Measurements from ENCODE around the gene OR51F1.
"Not testable (repeated sequence)": the region's sequence is repeated elsewhere in the genome, so short reads cannot be mapped to it uniquely, and the experiment has no call there.

Gene OR51F1, protein sequence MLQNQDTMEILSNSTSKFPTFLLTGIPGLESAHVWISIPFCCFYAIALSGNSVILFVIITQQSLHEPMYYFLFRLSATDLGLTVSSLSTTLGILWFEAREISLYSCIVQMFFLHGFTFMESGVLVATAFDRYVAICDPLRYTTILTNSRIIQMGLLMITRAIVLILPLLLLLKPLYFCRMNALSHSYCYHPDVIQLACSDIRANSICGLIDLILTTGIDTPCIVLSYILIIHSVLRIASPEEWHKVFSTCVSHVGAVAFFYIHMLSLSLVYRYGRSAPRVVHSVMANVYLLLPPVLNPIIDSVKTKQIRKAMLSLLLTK

DNA sequence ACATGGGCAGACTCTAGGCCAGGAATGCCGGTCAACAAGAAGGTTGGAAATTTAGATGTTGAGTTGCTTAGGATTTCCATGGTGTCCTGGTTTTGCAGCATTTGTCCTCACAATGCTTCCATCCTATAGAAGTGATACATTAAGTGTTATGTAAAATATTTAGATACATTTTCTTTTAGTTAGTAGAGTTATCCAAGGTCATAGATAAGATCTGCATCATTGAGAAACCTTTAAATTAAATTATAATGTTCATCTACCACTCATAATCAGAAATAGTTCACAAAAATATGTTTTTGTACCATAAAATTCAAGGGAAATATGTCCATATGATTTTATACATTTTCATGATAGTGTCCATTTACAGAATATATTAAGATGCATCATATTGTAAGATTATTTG lies at the start of gene OR51F1:
TSS of gene OR51F1 (minus strand) at position 101 of the 400 bp plus-strand sequence. CDS start at position 101, 0 bp downstream.
- no peak for DNase-seq (ENCODE audit: low read depth)

DNA sequence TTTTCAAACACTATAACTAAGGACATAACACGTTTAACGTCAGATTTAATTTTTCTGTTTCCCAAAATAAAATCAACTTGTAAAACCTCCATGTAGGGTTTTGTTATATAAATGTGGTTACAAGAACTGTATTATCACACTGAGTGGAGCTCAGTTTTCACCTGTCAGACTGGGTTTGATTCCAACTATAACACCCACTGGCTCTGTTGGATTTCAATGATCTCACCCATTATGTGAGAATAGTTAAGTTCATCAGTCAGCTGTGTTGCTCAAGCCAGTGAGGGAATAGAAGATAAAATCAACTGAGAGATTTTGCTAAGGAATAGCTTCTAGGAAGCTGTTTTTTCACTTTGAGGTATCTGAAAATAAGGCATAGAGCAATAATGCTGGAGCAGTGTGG lies 39.5 kb upstream of the OR51F1 start:
- no peak for DNase-seq (ENCODE audit: low read depth)

DNA sequence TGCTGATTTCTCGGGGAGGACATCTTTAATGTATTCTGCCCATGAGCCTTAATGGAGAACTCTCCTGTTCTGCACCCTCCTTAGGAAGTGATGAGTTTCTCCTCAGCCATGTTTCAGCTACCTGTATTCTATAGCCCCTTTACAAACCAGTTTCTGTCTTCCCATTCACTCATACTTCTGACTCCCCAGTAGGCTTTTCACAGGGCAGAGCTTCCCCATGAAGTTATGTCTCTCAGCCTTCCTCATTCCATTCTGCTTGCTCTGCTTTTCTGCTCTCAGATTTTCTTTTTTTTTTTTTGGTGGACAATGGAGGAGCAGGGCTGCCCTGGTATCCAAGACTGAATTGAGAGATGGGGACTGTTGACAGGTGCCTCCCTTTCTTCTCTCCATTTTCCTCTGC lies 38.7 kb upstream of the OR51F1 start:
- no peak for DNase-seq (ENCODE audit: low read depth)

DNA sequence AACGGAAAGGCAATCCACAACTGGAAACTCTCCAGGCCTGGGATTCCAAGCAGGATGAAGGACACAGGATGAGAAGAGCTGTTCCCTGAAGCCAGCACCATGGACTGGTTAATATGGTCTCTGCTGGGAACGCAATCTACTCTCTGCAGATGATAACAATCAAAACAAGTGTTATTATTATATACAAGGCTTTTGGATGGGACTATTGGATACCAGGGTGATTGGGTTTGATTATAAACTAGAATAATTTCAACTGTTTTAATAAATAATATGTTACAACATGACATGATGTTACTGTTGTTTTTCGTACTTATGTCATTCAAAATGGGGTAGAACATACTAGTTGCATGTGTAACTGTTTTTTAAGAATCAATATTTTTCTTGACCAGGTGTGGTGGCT lies 34.5 kb upstream of the OR51F1 start, which contains the start of gene OR52R1:
TSS of gene OR52R1 (minus strand) at position 101 of the 400 bp plus-strand sequence. CDS start at position 101, 0 bp downstream.
- DNase-seq (ENCODE audit: low read depth): no peak

DNA sequence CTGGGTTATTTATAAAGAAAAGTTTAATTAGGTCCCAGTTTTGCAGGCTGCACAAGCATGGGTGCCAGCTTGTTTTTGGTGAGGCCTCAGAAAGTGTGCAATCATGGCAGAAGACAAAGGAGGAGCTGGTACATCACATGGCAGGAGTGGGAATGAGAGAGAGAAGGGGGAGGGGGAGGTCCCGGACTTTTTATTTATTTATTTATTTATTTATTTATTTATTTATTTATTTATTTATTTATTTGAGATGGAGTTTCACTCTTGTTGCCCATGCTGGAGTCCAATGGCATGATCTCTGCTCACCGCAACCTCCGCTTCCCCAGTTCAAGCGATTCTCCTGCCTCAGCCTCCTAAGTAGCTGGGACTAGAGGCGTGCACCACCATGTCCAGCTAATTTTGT lies 31.6 kb upstream of the OR51F1 start:
- not testable (repeated sequence) for DNase-seq (ENCODE audit: low read depth)

DNA sequence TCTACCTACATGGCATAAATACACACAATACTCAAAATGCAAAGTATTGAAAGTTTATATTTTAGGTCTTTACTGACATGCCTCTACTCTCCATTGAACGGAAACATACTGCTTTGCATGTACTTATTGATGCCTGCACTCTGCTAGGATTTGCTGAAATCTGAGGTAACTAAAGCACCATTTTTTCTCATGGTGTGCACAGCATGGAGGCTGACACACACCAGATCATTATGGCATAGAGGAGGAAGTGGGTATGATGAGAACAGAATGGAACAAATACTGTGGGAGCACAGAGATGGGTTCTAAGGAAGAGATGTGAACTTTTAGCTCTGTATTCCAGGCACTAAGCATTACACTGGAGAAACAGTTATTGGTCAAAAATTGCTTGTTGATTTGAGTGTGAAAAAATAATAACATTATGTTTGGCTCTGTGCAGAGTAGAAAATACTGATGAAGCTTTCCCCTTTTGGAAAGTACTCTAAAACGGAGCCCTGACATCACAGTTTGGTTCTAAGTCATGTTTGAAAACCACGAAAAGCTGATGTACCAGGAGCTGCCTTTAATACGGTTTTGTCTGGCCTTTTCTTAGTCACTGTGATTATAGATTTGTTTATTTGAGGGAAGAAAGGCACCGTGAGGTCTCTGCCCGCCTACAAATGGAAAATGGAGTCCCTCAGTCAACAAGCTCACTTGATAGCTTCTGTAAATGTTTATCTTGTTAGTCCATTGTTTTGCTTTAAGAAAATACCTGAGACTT lies 28.9 kb upstream of the OR51F1 start:
- DNase-seq (ENCODE audit: low read depth): no peak

DNA sequence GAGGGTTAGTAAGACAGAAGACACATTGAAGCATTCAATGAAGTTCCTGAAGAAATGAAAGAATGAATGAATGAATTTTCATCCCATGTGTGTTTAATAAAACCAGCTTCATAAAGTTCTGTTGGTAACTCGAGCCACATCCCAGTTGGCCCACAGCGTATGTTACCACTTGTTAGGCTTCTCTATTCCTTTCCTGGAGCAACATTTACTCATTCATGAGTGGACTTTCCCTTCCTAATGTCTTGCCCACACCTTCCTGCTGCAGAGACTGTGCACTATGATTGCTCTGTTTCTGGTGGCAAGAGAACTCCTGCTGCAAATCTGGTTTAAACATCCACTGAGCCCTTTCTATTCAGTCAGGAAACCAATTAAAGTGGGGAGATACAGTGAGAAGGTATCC lies 27.5 kb upstream of the OR51F1 start:
- no peak for DNase-seq (ENCODE audit: low read depth)

DNA sequence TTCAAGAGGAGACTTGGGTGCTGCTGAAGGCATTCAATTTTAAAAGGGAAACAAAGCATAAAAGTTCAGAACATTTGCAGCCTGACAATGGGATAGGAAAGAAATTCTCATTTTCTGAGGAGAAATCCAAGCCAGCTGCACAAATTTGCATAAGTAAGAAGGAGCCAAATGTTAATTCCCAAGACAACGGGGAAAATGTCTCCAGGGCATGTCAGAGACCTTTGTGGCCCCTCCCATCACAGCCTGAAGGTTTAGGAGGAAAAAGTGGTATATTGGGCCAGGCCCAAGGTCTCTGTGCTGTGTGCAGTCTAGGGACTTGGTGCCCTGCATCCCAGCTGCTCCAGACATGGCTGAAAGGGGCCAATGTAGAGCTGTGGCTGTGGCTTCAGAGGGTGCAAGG lies 12.7 kb upstream of the OR51F1 start:
- DNase-seq (ENCODE audit: low read depth): no peak

DNA sequence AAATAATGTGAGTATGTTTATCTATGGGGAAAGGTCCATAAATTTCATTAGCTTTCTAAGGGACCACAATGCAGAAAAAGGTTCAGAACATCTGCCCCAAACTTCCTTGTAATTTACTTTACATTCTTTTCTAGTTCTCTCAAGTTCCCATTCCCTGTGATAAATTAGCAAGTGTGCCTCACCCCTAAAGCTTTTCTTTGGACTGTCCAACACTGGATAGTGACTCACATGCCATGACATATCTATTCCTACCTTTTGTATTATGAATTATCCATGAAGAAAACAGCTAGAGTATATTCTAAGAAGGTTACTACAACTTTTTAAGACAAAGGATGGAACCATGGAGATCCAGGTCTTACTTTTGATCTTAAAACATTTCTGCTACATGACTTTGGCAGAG lies 1.6 kb downstream of the OR51F1 start:
- no peak for DNase-seq (ENCODE audit: low read depth)

DNA sequence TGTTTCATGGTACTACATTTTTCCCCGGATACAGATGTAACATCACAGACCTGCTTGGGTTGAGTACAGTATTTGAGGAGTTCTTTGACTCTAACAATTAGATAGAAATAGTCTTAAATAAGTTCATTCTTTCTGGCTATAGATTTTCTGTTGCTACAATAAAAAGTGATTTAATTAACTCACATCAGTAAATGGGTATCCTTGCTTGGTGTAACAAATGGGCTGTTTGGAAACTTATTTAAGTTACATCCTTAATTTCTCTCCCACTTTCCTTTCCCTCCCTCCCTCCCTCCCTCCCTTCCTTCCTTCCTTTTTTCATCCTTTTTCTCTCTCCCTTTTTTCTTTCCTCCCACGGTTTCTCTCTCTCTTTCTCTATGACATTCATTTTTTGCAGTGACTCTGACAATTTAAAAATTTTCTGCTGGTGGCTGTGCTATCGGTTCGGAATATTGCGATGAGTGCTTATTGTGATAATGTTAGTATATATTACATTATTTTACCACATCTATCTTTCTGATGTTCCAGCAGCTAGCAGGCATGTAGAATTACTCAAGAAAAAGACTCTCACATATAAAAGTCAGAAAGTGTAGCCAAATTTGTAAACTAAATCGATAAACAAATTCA lies 3.2 kb downstream of the OR51F1 start:
- DNase-seq (ENCODE audit: low read depth): no peak

DNA sequence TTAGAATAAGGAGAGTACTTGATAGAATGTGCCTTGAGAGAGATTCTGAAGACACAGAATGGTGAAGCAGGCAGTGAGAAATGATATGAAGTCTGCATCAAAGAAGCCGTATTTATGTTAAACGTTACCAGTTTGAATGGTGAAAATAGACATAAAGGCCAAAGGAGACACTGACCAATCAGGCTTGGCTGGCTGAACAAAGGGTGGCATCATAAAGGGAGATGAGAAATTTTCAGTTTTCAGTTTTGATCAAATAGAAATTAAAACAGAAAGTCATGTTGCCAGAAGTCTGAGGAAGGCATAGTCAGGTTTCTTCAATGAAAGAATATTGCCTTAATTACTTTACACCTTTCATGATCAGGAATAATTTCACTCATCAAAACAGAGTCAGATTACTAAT lies 6.6 kb downstream of the OR51F1 start:
- DNase-seq (ENCODE audit: low read depth): no peak

DNA sequence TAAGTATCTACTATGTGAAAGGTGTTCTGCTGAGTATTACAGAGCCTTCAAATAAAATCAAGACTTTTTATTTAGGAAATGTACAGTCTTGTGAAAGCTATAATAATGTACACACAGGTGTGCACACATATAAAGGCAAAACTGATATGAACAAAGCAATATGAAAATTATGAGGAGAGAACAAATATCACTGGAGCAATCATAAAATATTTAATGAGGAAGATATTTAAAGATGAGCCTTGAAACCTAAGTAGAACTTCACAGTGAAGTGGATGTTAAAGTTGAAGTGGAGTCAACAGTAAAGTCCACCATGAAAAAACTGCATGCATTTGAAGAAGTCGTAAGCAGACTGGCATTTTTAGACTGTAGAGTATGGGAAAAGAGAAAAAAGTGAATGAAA lies 18.5 kb downstream of the OR51F1 start:
- DNase-seq (ENCODE audit: low read depth): no peak

DNA sequence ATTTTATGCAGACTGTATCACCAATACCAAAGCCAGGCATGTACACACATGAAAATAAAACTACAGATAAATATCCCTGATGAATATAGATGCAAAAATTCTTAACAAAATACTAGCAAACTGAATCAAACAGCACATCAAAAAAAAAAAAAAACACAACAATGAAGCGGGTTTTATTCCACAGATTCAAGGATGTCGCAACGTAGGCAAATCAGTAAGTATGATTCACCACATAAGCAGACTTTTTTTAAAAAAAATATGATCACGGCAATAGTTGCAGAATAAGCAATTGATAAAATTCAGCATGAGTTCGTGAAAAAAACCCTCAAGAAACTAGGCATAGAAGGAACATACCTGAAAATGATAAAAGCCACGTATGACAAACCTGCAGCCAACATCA lies 21.3 kb downstream of the OR51F1 start:
- no peak for DNase-seq (ENCODE audit: low read depth)

DNA sequence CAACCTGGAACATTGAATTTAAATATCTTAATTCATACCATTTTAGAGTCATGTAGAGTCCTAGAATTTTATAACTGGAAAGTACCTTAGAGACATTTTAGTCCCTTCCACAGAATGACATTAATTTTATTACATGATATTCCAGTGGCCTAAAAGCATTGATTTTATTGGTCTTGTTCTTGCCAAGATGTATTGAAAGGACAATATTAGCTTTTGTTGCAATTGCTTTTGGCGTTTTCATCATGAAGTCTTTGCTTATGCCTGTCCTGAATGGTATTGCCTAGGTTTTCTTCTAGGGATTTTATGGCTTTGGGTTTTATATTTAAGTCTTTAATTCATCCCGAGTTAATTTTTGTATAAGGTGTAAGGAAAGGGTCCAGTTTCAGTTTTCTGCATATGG lies 29.0 kb downstream of the OR51F1 start:
- DNase-seq (ENCODE audit: low read depth): no peak

DNA sequence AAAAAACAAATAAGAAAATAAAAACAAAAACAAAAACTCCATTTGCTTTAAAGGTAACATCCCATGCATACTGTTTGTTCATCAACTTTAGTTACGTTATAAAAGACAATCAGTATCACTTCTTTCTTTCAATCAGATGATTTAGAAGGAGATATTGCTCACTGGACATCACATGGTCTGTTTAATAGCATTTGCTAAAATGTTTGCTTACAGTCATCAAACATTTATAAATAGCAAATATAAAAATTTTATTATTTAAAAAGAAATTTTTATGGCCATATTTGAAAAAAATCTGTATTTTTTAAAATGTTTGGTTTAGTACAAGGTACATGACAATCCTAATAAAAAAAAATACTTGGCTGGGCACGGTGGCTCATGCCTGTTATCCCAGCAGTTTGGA lies 42.6 kb downstream of the OR51F1 start:
- no peak for DNase-seq (ENCODE audit: low read depth)

DNA sequence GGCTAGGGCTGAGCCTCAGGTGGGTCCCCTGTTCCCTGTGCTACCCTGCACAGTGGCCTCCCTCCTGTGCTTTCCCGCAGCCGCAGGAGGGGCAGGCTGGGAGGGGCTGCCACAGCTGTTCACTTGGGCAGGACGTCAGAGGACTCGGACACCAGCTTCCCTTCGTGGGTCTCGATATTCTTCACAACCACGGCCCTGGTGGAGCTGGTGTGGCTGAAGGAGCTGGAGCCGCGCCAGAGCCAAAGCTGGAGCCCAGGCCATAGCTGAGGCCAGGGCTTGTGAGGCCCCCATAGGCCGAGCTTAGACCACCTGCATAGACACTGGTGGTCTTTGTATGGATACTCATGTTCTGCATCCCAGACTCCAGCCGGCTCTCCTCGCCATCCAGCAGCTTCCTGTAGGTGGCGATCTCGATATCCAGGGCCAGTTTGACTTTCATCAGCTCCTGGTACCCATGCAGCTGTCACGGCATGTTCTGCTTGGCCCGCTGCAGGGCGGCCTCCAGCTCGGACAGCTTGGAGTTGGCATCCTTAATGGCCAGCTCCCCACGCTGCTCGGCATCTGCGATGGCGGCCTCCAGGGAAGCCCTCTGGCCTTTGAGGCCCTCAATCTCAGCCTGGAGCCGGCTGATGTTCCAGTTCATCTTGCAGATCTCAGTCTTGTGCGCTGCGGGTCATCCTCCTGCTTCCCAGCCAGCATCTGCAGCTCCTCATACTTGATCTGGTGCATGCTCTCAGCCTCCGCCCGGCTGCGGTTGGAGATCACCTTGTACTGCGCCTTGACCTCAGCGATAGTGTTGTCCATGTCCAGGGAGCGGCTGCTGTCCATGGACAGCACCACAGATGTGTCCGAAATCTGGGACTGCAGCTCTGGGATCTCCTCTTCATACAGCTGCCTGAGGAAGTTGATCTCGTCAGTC lies 46.9 kb downstream of the OR51F1 start:
- not testable (repeated sequence) for DNase-seq (ENCODE audit: low read depth)
